Panc1 (cell line): ENCODE data around the gene ROBO3. TPM values are rescaled to one million over a fixed set of nuclear protein-coding genes. Genes with fewer than 3 reads are reported as not detected.

Source experiments
- ATAC-seq: fragments of 200-7000 bp; cut with Tn5 transposase; 2 replicates; pipeline ENCODE4 v1.9.1; 2020; ENCODE audit warnings: mild to moderate bottlenecking, moderate library complexity
- BruUV-seq: library from RNA; stranded (reverse); fragments of 400-500 nt; replicated peaks from 2 replicates; lab custom pipeline; 2021; lab: Mats Ljungman, UMichigan
- CTCF ChIA-PET: fragments of 300-600 bp; sonication (Branson Sonifier 250); formaldehyde crosslinking; loops from one replicate; lab custom pipeline; 2022; ENCODE audit warnings: antibody characterized with exemption; lab: Charles Lee
- POLR2A ChIA-PET: fragments of 300-600 bp; sonication (Branson Sonifier 250); formaldehyde crosslinking; loops from one replicate; lab custom pipeline; 2022; ENCODE audit warnings: antibody characterized with exemption; lab: Charles Lee
- DNase-seq: peaks from one replicate; pipeline ENCODE4 v3.0.0-alpha.2; 2010; ENCODE audit warnings: low read depth, low spot score
- H3K27ac ChIP-seq: 2 replicates; pipeline ENCODE4 v1.5.1; 2011; ENCODE audit warnings: mild to moderate bottlenecking, low read length, inconsistent platforms
- H3K27me3 ChIP-seq: fragments of 200-500 bp; sonication (Bioruptor generic); 2 replicates; pipeline ENCODE4 v1.6.0; 2014; ENCODE audit warnings: low read length, inconsistent platforms; ENCODE audit not compliant: control insufficient read depth, insufficient read depth
- H3K36me3 ChIP-seq: fragments of 200-500 bp; sonication (Bioruptor generic); 2 replicates; pipeline ENCODE4 v1.5.1; 2014; ENCODE audit warnings: inconsistent platforms, mild to moderate bottlenecking, low read length, moderate library complexity; ENCODE audit not compliant: control insufficient read depth, insufficient read depth
- H3K4me1 ChIP-seq: 2 replicates; pipeline ENCODE4 v1.5.1; 2011; ENCODE audit warnings: inconsistent platforms, mild to moderate bottlenecking, low read length, moderate library complexity; ENCODE audit not compliant: control insufficient read depth, insufficient read depth
- H3K4me3 ChIP-seq, 2 experiments: 2 replicates each; pipeline ENCODE4 v1.5.1; 2011 to 2012; ENCODE audit warnings: low read depth in 2 of 2, low read length in 2 of 2, mild to moderate bottlenecking in 2 of 2, inconsistent platforms in 1 of 2, moderate library complexity in 1 of 2
- H3K9me3 ChIP-seq: fragments of 200-500 bp; sonication (Bioruptor generic); 2 replicates; pipeline ENCODE4 v1.5.1; 2014; ENCODE audit warnings: low read depth, mild to moderate bottlenecking, inconsistent platforms, low read length, moderate library complexity; ENCODE audit not compliant: control insufficient read depth, insufficient read depth
- CTCF ChIP-seq: fragments of 450-650 bp; IDR thresholded peaks from 2 replicates; pipeline ENCODE4 v1.5.1; 2017; ENCODE audit warnings: mild to moderate bottlenecking
- POLR2AphosphoS5 ChIP-seq: IDR thresholded peaks from 2 replicates; pipeline ENCODE4 v1.6.1; 2012; ENCODE audit warnings: mild to moderate bottlenecking, low read depth, low read length, moderate library complexity
- REST ChIP-seq, 2 experiments: IDR thresholded peaks; 2 replicates each; pipeline ENCODE4 v1.6.1; 2011 to 2012; ENCODE audit warnings: low read depth in 2 of 2, control low read depth in 1 of 2, low read length in 1 of 2, mild to moderate bottlenecking in 1 of 2, moderate library complexity in 1 of 2; ENCODE audit not compliant: insufficient read depth in 1 of 2
- SIN3A ChIP-seq: IDR thresholded peaks from 2 replicates; pipeline ENCODE4 v1.6.1; 2012; ENCODE audit warnings: low read depth, mild to moderate bottlenecking, low read length, moderate library complexity, borderline replicate concordance; ENCODE audit not compliant: insufficient read depth
- TCF7L2 ChIP-seq: IDR thresholded peaks from 2 replicates; pipeline ENCODE4 v1.6.1; 2011; ENCODE audit warnings: mild to moderate bottlenecking, low read depth, low read length, inconsistent platforms
- in situ Hi-C: cut with HindIII; loops from 2 replicates; pipeline ENCODE4 v1.10.0; 2016; ENCODE audit warnings: low sequenced_read_pairs, low pct_unique_long_range_greater_than_20kb
- intact Hi-C: fragments of 100-400 bp; cut with micrococcal nuclease; formaldehyde crosslinking; loops from one replicate; pipeline ENCODE4 v1.10.0; 2022; ENCODE audit not compliant: unreplicated experiment
- total RNA-seq: library from RNA; stranded (reverse); gene quantifications from one replicate; pipeline ENCODE4 v1.2.1, GENCODE V29; 2021; ENCODE audit not compliant: unreplicated experiment

ROBO3 gene
- total RNA-seq, 1 experiment from 2014 or later, result 12.0 TPM

DNA sequence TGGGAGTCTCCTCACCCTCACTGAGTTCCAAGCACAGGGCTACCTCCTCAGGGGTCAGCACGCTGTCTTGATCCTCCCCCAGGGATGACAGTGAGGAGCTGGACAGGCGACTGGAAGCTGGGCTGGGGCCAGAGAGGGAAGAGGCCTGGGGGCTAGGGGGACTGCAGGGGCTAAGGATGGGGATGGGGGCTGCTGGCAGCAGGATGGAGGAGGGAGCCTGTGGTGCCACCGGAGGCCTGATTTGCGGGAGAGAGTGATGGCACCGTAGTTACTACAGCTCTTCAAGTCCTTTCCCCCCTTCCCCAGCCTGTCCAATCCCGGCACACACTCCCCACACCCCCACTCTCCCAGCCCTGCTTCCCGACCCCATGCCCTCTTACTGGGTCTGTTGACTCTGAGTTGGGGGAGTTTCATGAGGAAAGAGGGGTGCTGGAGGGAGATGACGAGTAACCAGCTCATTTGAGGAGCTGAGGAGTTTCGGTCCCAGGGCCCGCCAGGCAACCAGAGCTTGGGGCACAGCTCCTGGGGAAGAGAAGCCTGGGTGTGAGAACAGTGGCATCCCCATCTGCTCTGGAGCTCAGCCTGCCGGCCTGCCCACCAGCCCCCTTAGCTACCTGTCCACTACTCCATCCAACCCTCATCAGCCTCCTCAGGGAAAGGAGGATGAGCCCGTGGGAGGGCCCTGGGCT is 21.9 kb downstream of the ROBO3 start:
- CTCF ChIA-PET, result interaction anchor here (0.5 to 1.5 kb wide), 2 partner anchors 11 to 12 kb away, joined by 4 to 5 read pairs; no protein-coding TSS in a partner anchor
- Histone ChIP-seq H3K9me3 (no peaks in the 10 kb centered on the region), H3K27me3 (peaks cover 9% of the 10 kb centered on the region), H3K4me3 (no peak overlapping the region), H3K27ac (no peak overlapping the region), H3K36me3 (no peaks in the 10 kb centered on the region), H3K4me1 (peaks cover 3% of the 10 kb centered on the region; the same call in 1 of the 2 replicates)
- BruUV-seq, result no TSS peak
- ATAC-seq (no peak), DNase-seq (no peak)
- in situ Hi-C loops, result no loop called here
- TF ChIP-seq TCF7L2 (no peak), POLR2AphosphoS5 (no peak), CTCF (no peak), SIN3A (no peak), REST (IDR thresholded peaks at IDR 0.05; ENCODE audit: insufficient read depth in 1 of 2, low read depth in 2 of 2, low read length in 1 of 2) (no peak)
- POLR2A ChIA-PET, result no interaction called here
- intact Hi-C loops, result no loop called here

DNA sequence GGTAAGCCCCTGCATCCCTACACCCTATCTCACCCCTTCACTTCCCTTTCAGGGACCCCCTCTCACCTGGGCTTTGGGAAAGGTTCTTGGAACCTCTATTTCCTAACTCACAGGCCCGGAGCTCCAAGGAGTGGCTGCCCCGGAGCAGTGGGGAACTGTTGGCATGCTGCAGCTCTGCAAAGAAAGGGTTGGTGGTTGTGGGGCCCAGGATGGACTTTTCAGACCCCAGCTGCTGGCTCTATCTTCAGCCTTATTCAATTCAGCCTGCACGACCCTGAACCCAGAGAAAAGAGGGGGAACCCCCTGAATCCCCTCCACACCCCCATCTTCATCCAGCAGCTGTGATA is 22.4 kb downstream of the ROBO3 start:
- no TSS peak for BruUV-seq
- intact Hi-C loops, result no loop called here
- ChIA-PET POLR2A (no interaction called here), CTCF (interaction anchor here (1.5 kb wide), 1 partner anchor 11 kb away, joined by 4 read pairs; no protein-coding TSS in a partner anchor)
- H3K36me3 ChIP-seq, result no peaks in the 10 kb centered on the region
- in situ Hi-C loops, result no loop called here
- H3K4me3 ChIP-seq, result no peak overlapping the region
- H3K4me1 ChIP-seq, result peaks cover 3% of the 10 kb centered on the region; the same call in 1 of the 2 replicates
- TF ChIP-seq POLR2AphosphoS5 (no peak), REST (IDR thresholded peaks at IDR 0.05; ENCODE audit: insufficient read depth in 1 of 2, low read depth in 2 of 2, low read length in 1 of 2) (no peak), CTCF (no peak), TCF7L2 (no peak), SIN3A (no peak)
- no peaks in the 10 kb centered on the region for H3K9me3 ChIP-seq
- H3K27me3 ChIP-seq, result peaks cover 9% of the 10 kb centered on the region
- DNase-seq (no peak), ATAC-seq (no peak)
- no peak overlapping the region for H3K27ac ChIP-seq
